ENCODE results near the gene GAGE12J. TPM values are rescaled to one million over a fixed set of nuclear protein-coding genes. Genes with fewer than 3 reads are reported as not detected.

GAGE12J gene
- total and polyA plus RNA-seq, 12 donors = not detected

DNA sequence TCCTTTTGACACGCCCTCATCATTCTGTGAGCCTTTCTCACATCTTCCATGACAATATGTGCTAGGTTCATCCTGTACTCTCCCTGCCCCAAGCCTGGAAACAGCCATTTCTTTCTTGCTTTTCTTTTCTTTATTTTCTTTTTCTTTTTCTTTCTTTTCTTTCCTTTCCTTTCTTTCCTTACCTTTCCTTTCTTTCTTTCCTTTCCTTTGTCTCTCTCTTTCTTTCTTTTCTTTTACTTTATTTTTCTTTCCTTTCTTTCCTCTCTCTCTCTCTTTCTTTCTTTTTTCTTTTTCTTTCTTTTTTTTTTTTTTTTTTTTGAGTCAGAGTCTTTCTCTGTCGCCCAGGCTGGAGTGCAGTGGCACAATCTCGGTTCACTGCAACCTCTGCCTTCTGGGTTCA lies 37.6 kb upstream of the GAGE12J start:
- intact Hi-C loops (cut with DNase I) = no loop called here
- Histone ChIP-seq H3K36me3 (no peaks in the 10 kb centered on the region), H3K27ac (no peak overlapping the region), H3K4me3 (no peak overlapping the region), H3K4me1 (peaks cover 0 to 8% (median 0%) of the 10 kb centered on the region in 9 donors), H3K27me3 (peaks cover 0 to 14% (median 0%) of the 10 kb centered on the region in 7 donors), H3K9me3 (no peaks in the 10 kb centered on the region)
- DNase-seq (no peak), ATAC-seq (no peak)
- WGBS, 2 donors = 96 to 100% methylated on average over 3 of the region's 3 CpGs
- TF ChIP-seq, protein P1, sequence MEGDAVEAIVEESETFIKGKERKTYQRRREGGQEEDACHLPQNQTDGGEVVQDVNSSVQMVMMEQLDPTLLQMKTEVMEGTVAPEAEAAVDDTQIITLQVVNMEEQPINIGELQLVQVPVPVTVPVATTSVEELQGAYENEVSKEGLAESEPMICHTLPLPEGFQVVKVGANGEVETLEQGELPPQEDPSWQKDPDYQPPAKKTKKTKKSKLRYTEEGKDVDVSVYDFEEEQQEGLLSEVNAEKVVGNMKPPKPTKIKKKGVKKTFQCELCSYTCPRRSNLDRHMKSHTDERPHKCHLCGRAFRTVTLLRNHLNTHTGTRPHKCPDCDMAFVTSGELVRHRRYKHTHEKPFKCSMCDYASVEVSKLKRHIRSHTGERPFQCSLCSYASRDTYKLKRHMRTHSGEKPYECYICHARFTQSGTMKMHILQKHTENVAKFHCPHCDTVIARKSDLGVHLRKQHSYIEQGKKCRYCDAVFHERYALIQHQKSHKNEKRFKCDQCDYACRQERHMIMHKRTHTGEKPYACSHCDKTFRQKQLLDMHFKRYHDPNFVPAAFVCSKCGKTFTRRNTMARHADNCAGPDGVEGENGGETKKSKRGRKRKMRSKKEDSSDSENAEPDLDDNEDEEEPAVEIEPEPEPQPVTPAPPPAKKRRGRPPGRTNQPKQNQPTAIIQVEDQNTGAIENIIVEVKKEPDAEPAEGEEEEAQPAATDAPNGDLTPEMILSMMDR (IDR thresholded peaks at IDR 0.05) = no peak

DNA sequence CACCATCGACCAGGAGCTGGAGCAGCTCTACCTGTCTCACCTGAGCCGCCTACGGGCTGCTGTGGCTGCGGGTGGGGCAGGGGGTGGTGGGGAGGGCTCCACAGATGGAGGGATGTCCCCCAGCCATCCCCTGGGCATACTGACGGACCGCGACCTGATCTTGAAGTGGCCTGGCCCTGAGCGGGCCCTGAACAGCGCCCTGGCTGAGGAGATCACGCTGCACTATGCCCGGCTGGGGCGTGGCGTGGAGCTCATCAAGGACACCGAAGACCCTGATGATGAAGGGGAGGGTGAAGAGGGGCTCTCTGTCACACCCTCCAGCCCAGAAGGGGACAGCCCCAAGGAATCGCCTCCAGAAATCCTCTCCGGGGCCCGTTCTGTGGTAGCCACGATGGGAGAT lies 35.7 kb upstream of the GAGE12J start:
- no peak for DNase-seq
- Histone ChIP-seq H3K9me3 (no peaks in the 10 kb centered on the region), H3K4me3 (no peak overlapping the region), H3K36me3 (no peaks in the 10 kb centered on the region), H3K4me1 (peaks cover 0 to 8% (median 0%) of the 10 kb centered on the region in 9 donors), H3K27ac (no peak overlapping the region), H3K27me3 (peaks cover 0 to 14% (median 0%) of the 10 kb centered on the region in 7 donors)
- ATAC-seq = peak in 2 of 8 donors; percentile 21 to 43
- intact Hi-C loops (cut with DNase I) = no loop called here
- WGBS, 2 donors = 98 to 100% methylated on average over 16 to 18 of the region's 18 CpGs
- TF ChIP-seq, protein P1 (IDR thresholded peaks at IDR 0.05) = no peak

DNA sequence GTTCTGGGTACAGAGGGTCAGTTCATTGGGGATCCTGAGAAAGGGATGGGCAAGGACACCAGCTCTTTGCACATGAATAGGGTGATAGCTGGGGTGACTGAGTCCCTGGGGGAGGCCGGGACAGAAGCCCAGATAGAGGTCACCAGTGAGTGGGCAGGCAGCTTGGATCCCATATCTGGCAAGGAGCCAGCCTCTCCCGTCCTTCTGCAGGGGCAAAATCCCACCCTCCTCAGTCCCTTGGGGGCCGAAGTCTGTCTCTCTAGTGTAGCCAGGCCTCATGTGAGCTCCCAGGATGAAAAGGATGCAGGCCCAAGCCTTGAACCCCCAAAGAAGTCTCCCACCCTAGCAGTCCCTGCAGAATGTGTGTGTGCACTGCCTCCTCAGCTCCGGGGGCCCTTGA lies 35.3 kb upstream of the GAGE12J start:
- Histone ChIP-seq H3K27ac (no peak overlapping the region), H3K27me3 (peaks cover 0 to 14% (median 0%) of the 10 kb centered on the region in 7 donors), H3K9me3 (no peaks in the 10 kb centered on the region), H3K36me3 (no peaks in the 10 kb centered on the region), H3K4me1 (peaks cover 0 to 8% (median 0%) of the 10 kb centered on the region in 9 donors), H3K4me3 (no peak overlapping the region)
- 61 to 76% methylated on average over 3 to 4 of the region's 4 CpGs for WGBS, 2 donors
- peak in 1 of 8 donors; percentile 29 for ATAC-seq
- intact Hi-C loops (cut with DNase I) = no loop called here
- TF ChIP-seq, protein P1 (IDR thresholded peaks at IDR 0.05) = no peak
- DNase-seq = no peak

DNA sequence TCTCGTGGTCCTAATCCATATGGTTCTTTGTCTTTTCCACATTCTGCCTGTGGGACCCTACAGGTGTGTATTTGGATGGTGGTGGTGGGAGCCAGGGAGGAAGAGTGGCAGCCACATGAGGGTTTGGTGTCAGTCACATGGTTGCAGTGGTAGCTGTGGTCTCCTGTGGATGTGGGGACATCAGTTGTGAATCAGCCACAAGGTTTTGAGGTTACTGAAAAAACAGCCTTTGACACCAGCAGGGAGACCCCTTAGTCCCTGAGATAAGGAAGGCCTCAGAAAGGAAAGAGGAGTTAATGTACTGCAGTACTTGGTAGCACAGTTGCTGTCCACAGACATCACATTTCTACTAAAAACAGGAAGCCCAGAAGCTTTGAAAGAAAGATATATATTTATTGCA lies 34.2 kb upstream of the GAGE12J start:
- Histone ChIP-seq H3K4me1 (peaks cover 0 to 7% (median 0%) of the 10 kb centered on the region in 9 donors), H3K27me3 (peaks cover 0 to 17% (median 0%) of the 10 kb centered on the region in 7 donors), H3K4me3 (no peak overlapping the region), H3K27ac (no peak overlapping the region), H3K36me3 (no peaks in the 10 kb centered on the region), H3K9me3 (no peaks in the 10 kb centered on the region)
- intact Hi-C loops (cut with DNase I) = no loop called here
- DNase-seq = no peak
- 83 to 92% methylated on average over 1 of the region's 1 CpG for WGBS, 2 donors
- ATAC-seq = no peak
- TF ChIP-seq, protein P1 (IDR thresholded peaks at IDR 0.05) = no peak

Measured in heart right ventricle (tissue), 16 donors.